HG03175 (cell line): Measurements from ENCODE around the gene C5AR2.
"Not testable (repeated sequence)": the region's sequence is repeated elsewhere in the genome, so short reads cannot be mapped to it uniquely, and the experiment has no call there.

Experiments used
- ATAC-seq: cut with Tn5 transposase; IDR thresholded peaks from one replicate; pipeline ENCODE4 v1.9.1; 2021; ENCODE audit warnings: mild to moderate bottlenecking, moderate library complexity; ENCODE audit not compliant: unreplicated experiment

Gene C5AR2

DNA sequence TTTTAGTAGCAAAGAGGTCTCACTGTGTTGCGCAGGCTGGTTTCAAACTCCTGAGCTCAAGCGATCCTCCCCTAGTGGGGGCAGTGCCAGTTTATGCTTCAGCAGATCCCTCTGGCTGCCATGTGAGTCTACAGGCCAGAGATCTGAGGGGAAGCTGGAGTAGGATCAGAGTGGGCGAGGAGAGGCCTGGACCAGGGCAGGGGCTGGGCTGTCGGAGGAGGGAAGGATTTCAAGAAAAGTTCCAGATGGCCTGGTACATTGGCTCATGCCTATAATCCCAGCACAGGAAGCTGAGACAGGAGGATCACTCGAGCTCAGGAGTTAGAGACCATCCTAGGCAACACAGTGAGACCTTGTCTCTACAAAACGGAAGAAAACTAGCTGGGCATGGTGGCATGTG is 27.0 kb downstream of the C5AR2 start:
- no peak for ATAC-seq

- ATAC-seq, result no peak
Measured at GRCh38 chr19:47362321-47362720, 30.3 kb downstream of the C5AR2 start.

DNA sequence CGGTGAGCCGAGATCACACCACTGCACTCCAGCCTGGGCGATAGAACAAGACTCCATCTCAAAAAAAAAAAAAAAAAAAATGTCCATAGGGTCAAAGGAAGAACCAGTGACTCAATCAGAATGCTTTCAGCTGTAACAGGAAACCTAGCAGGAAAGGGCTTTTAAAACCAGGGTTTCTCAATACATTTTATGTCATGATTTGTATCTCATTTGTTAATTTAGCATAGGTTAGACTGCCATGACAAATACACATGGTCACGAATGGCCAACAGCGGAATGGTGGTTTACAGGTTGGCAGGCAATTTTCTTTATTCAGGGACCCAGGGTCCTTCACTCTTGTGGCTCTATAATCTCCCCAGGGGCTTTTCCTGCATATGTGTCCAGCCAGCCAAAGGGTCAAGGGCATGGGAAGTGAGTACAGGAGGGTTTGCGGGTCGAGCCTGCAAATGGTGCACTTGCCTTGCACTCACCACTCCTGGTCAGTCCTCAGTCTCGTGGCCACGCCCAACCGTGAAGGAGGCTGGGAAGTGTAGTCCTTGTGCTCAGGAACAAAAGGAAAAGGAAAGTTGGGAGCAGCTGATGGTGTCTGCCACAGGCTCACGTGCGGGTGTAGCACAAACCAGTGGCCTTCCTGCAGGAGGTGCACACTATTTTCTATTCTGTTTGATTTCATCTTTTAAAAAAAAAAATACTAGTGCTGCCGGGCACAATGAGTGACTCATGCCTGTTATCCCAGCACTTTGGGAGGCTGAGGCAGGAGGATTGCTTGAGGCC is 32.0 kb downstream of the C5AR2 start:
- no peak for ATAC-seq

- not testable (repeated sequence) for ATAC-seq
Measured at GRCh38 chr19:47365455-47365854, 33.5 kb downstream of the C5AR2 start.

DNA sequence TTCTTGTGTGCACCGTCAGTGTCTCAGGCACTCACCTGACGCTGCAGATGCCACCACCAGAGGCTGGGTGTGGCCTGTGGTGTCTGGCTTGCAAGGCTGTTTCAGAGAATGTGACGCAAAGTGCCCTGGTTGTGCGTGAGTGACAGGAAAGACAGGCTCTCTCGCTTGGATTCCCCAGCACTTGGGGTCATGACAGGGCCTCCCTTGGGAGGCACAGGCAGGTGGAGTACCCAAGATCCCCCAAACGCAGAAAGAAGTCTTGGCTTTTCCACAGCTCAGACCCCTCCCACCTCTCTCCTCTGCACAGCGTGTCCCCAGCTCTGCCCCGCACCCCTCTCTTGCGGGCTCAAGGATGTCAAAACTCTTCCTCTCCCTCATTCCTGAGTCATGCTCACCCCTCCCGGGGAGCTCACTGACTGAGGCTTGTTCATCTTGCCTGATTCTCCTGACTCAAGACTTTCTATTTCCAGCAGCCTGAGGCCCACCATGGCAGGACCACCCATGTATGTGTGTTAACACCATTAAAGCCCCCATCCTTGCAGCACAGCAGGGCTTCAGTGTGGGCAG is 38.2 kb downstream of the C5AR2 start:
- ATAC-seq, result no peak

GRCh38 chr19:47371261-47371660 is 39.3 kb downstream of the C5AR2 start:
- no peak for ATAC-seq

DNA sequence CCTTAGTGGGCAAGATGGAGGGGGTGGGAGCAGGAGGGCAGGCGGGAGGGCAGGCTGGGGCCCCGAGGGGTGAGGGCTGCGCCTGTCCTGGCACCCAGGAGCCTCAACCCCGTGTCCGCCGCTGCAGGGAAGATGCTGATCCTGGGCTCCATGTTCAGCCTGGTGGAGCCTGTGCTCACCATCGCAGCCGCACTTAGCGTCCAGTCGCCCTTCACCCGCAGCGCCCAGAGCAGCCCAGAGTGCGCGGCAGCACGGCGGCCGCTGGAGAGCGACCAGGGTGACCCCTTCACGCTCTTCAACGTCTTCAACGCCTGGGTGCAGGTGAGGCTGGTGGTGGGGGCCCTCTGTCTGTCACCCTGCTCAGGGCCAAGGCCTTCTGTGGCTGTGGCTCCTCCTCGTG is 40.6 kb downstream of the C5AR2 start:
- no peak for ATAC-seq

GRCh38 chr19:47373246-47374240 is 41.6 kb downstream of the C5AR2 start:
- no peak for ATAC-seq

GRCh38 chr19:47374876-47375693 is 43.1 kb downstream of the C5AR2 start:
- ATAC-seq, result no peak

DNA sequence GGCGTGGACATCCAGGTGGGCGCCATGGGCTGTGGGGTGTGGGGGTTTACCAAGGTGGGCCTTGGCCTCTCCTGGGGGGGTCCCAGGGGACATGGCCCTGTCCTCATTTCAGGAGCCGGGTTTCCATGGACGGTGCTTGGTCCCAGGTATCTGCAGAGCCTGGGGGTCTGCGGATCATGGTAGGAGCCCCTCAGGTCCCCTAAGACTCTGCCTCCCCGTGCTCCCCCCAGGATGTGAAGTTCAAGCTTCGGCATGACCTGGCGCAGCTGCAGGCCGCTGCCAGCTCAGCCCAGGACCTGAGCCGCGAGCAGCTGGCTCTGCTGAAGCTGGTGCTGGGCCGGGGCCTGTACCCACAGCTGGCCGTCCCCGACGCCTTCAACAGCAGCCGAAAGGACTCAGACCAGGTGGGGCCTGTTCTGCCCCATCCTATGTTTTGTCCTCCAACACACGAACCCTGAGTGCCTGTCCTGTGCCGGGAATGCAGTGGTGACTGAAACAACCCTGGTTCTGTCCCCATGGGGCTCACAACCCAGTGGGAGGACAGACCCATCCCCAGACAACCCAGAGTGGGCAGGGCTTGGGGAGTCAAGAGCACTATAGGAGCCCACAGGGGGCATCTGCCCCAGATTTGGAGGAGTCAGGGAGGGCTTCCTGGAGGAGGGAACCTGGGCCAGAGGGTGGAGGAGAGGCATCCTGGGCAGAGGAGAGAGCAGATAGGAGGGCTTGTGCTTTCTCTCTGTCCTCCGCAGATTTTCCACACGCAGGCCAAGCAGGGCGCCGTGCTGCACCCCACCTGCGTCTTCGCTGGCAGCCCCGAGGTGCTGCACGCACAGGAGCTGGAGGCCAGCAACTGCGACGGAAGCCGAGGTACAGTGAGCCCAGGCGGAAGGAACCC is 44.0 kb downstream of the C5AR2 start:
- no peak for ATAC-seq

DNA sequence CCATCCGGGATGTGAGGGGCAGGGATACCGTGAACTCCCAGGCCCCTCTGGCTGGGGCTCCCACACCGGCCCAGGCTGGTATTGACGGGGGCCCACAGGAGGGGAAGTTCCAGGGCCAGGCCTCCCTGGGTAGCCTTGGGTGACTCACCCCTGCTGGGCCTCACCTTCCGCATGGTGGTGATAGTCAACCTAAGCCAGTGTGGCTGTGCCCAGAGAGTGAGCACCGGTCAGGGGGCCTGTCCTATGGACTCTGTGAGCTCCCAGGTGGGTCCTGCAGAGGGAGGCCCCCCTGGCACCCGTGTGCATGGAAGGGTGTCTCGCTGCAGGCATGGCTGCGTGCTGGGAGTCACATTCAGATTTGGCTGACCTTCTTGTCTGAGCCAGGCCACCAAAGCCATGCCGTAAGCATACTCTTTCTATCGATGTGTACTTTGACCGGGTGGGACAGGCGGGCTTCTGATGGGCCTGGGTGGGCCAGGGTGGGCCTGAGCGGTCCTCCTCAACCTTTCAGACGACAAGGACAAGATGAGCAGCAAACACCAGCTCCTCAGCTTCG is 44.7 kb downstream of the C5AR2 start:
- ATAC-seq, result no peak

DNA sequence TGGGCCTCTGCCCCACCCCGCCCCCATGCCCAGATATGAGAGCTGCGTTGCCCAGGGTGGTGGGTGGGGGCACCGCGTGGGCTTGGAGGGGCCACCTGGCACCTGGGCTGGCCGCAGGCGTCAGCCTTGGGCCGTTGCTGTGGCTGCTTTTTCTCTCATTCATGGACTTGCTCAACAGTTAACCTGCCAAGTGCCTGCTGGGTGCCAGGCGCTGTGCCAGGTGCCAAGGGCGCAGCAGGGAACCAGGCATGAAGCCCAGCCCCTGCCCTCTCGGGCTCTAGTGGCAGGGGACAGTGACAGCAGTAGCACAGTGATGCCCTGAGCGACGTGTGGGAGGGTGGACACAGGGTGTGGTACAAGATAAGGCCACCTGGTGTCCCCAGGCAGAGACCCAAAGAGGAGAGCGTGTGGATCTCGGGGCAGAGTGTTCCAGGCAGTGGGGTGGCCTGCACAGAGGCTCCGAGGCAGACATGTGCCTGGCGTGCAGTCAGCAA is 45.3 kb downstream of the C5AR2 start:
- ATAC-seq, result no peak

- no peak for ATAC-seq
Measured at GRCh38 chr19:47377801-47378200, 45.8 kb downstream of the C5AR2 start.

DNA sequence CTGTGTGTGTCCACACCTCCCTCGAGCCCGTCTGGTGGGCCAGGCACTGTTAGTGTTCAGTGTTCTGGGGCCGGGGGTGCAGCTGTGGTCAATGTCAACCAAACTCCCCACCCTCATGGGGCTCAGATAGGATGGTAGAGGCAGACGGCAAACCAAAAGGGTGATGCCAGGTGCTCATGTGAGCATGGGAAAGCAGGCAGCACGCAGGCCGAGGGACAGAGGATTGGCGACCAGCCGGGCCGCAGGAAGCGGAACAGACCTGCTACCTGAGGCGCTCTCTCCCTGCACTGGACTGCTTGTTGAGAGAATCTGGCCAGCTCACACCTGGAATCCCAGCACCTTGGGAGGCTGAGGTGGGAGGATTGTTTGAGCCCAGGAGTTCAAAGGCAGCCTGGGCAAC is 46.3 kb downstream of the C5AR2 start:
- ATAC-seq, result no peak

- ATAC-seq, result no peak
Measured at GRCh38 chr19:47379381-47379938, 47.5 kb downstream of the C5AR2 start.

DNA sequence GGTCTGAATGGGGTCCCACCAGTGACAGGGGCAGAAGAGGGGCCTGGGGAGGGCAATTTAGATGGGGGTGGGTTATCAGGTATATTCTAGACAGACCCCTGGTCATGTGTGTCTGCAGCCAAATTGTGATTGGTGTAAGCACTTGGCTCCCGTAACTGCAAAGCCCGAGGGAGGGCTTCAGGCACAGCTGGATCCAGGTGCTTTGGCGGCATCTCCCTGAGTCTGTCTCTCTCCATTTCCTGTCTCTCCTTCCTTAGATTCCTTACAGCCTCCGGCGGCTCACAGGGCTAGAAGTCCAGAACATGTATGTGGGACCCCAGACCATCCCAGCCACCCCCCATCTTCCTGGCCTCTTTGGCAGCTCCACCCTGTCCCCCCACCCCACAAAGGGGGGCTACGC is 48.6 kb downstream of the C5AR2 start:
- ATAC-seq, result no peak

GRCh38 chr19:47381121-47381520 is 49.1 kb downstream of the C5AR2 start:
- ATAC-seq, result no peak

DNA sequence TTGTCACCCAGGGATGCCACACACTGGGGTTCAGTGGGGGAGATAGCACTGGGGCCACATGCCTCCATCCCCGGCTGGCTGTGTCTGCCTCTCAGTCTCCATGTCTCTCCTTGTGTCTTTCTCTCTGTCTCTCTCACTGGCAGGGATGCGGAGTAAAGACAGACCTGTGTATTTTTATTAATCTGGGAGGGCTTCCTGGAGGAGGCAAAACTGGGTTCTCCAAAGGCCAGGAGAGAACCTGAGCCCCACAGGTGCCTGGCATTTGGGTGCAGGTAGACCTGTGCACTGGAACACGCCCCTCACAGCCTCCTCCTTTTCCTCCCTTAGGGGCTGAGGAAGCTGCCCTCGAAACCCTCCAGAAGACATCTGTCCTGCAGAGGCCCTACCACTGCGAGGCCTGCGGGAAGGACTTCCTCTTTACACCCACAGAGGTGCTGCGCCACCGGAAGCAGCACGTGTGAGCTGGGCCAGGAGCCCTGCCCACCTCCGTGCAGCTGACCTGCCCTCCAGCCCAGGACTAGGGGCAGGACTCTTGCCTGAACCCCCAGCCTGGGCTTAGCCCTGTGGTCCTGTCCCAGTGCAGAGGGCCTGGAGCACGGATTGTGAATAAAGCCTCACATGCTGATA is 49.8 kb downstream of the C5AR2 start:
- ATAC-seq, result no peak
